ENCODE results near the gene MICAL2.

GRCh38 chr11:12241971-12242672, 131.7 kb downstream of the MICAL2 start:
- TF ChIP-seq, protein P1, sequence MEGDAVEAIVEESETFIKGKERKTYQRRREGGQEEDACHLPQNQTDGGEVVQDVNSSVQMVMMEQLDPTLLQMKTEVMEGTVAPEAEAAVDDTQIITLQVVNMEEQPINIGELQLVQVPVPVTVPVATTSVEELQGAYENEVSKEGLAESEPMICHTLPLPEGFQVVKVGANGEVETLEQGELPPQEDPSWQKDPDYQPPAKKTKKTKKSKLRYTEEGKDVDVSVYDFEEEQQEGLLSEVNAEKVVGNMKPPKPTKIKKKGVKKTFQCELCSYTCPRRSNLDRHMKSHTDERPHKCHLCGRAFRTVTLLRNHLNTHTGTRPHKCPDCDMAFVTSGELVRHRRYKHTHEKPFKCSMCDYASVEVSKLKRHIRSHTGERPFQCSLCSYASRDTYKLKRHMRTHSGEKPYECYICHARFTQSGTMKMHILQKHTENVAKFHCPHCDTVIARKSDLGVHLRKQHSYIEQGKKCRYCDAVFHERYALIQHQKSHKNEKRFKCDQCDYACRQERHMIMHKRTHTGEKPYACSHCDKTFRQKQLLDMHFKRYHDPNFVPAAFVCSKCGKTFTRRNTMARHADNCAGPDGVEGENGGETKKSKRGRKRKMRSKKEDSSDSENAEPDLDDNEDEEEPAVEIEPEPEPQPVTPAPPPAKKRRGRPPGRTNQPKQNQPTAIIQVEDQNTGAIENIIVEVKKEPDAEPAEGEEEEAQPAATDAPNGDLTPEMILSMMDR (IDR thresholded peaks at IDR 0.05): no peak
- TF ChIP-seq POLR2A (IDR thresholded peaks at IDR 0.05): no peak
